ENCODE results near the gene SGSH. TPM values are rescaled to one million over a fixed set of nuclear protein-coding genes. Genes with fewer than 3 reads are reported as not detected.

The SGSH gene
- total RNA-seq, 6 experiments from 2014 or later, result 41.2 to 52.6 (median 47.5) TPM

- no peaks in the 10 kb centered on the region; the same call in 1 of the 2 replicates for H3K36me3 Mint-ChIP-seq (ENCODE audit: low read depth)
- no peak for DNase-seq
- H3K9me3 Mint-ChIP-seq, result no peaks in the 10 kb centered on the region
- peaks cover 10% of the 10 kb centered on the region for H3K4me1 Mint-ChIP-seq (ENCODE audit: low read depth)
- TF ChIP-seq CTCF (IDR thresholded peaks at IDR 0.05), result no peak
- H3K27me3 Mint-ChIP-seq (ENCODE audit: insufficient read depth), result no peaks in the 10 kb centered on the region
- no peak overlapping the region for H3K4me3 Mint-ChIP-seq
- no peak overlapping the region for H3K27ac Mint-ChIP-seq
Observed at GRCh38 chr17:80248894-80249710, 29.0 kb upstream of the SGSH start.

- DNase-seq, result no peak
- H3K27me3 Mint-ChIP-seq (ENCODE audit: insufficient read depth), result no peaks in the 10 kb centered on the region
- TF ChIP-seq CTCF (IDR thresholded peaks at IDR 0.05), result no peak
Observed at GRCh38 chr17:80248001-80248893, 28.1 kb upstream of the SGSH start.

DNA sequence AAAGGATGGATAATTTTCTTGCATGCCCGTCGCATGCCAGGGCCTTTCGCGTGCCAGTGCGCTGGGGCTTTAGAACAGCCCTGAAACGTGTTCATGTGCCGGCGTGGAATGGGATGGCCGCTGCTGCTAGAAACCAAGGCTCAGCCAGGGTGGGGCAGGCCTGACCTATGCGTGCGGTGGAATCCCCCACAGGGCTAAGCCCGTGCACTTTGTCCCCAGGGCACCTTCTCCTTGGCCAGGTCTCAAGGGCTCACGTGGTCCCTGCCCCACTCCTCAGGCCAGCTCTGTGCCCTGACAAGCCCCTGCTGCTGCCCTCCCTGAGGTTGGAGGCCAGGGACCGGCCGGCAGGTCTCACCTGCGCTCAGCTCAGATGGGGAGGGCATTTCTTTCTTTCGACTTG, 27.4 kb upstream of the SGSH start:
- H3K36me3 Mint-ChIP-seq (ENCODE audit: low read depth), result peaks cover 2% of the 10 kb centered on the region; the same call in 1 of the 2 replicates
- TF ChIP-seq CTCF (IDR thresholded peaks at IDR 0.05), result no peak
- no peaks in the 10 kb centered on the region for H3K27me3 Mint-ChIP-seq (ENCODE audit: insufficient read depth)
- H3K27ac Mint-ChIP-seq, result no peak overlapping the region
- H3K4me1 Mint-ChIP-seq (ENCODE audit: low read depth), result no peaks in the 10 kb centered on the region
- H3K4me3 Mint-ChIP-seq, result no peak overlapping the region
- no peaks in the 10 kb centered on the region for H3K9me3 Mint-ChIP-seq
- no peak for DNase-seq

More at GRCh38 chr17:80248001-80248893, 28.1 kb upstream of the SGSH start:
- H3K27ac Mint-ChIP-seq, result no peak overlapping the region
- H3K36me3 Mint-ChIP-seq (ENCODE audit: low read depth), result no peaks in the 10 kb centered on the region; the same call in 1 of the 2 replicates
- H3K4me3 Mint-ChIP-seq, result no peak overlapping the region
- H3K9me3 Mint-ChIP-seq, result no peaks in the 10 kb centered on the region
- H3K4me1 Mint-ChIP-seq (ENCODE audit: low read depth), result peaks cover 1% of the 10 kb centered on the region; the same call in 1 of the 2 replicates

- Mint-ChIP-seq H3K4me1 (ENCODE audit: low read depth) (no peaks in the 10 kb centered on the region), H3K4me3 (no peak overlapping the region), H3K36me3 (ENCODE audit: low read depth) (peaks cover 10% of the 10 kb centered on the region; the same call in 1 of the 2 replicates), H3K27me3 (ENCODE audit: insufficient read depth) (no peaks in the 10 kb centered on the region), H3K9me3 (no peaks in the 10 kb centered on the region), H3K27ac (no peak overlapping the region)
- no peak for DNase-seq
- TF ChIP-seq CTCF (IDR thresholded peaks at IDR 0.05), result no peak
Observed at GRCh38 chr17:80246726-80247125, 26.6 kb upstream of the SGSH start.

- H3K27ac Mint-ChIP-seq, result no peak overlapping the region
- DNase-seq, result no peak
- no peak for TF ChIP-seq CTCF (IDR thresholded peaks at IDR 0.05)
- H3K9me3 Mint-ChIP-seq, result no peaks in the 10 kb centered on the region
- H3K36me3 Mint-ChIP-seq (ENCODE audit: low read depth), result peaks cover 15% of the 10 kb centered on the region; the same call in 1 of the 2 replicates
- no peaks in the 10 kb centered on the region for H3K27me3 Mint-ChIP-seq (ENCODE audit: insufficient read depth)
- no peak overlapping the region for H3K4me3 Mint-ChIP-seq
- no peaks in the 10 kb centered on the region for H3K4me1 Mint-ChIP-seq (ENCODE audit: low read depth)
Observed at GRCh38 chr17:80246266-80246681, 26.1 kb upstream of the SGSH start.
